GM23338 (cell line): ENCODE results near the gene DRP2.

Source experiments
- CREB1 ChIP-seq: fragments of 250-450 bp; sonication (Bioruptor Pico); IDR thresholded peaks from 2 replicates; pipeline ENCODE4 v1.5.0; 2020; ENCODE audit warnings: low read depth, mild to moderate bottlenecking, moderate library complexity
- CTCF ChIP-seq, 2 experiments: fragments of 200-600 bp in 1 of 2; sonication (generic) in 1 of 2; conservative IDR thresholded peaks; 2 replicates each; pipeline versions ENCODE4 v1.5.1 to v1.6.1; 2016 to 2017; ENCODE audit warnings: antibody characterized with exemption in 2 of 2, low read depth in 2 of 2, mild to moderate bottlenecking in 2 of 2, moderate library complexity in 1 of 2
- EZH2 ChIP-seq: fragments of 200-600 bp; sonication (generic); IDR thresholded peaks from one replicate; pipeline ENCODE4 v1.8.0; 2017; ENCODE audit warnings: antibody characterized with exemption, mild to moderate bottlenecking, low read depth; ENCODE audit not compliant: unreplicated experiment
- EZH2phosphoT487 ChIP-seq: fragments of 200-600 bp; sonication (generic); IDR thresholded peaks from one replicate; pipeline ENCODE4 v1.8.1; 2018; ENCODE audit warnings: antibody characterized with exemption; ENCODE audit not compliant: unreplicated experiment
- JUNB ChIP-seq: IDR thresholded peaks from one replicate; pipeline ENCODE4 v1.6.1; 2016; ENCODE audit warnings: antibody characterized with exemption; ENCODE audit not compliant: unreplicated experiment
- POLR2AphosphoS5 ChIP-seq: IDR thresholded peaks from 2 replicates; pipeline ENCODE4 v1.6.1; 2016; ENCODE audit warnings: antibody characterized with exemption, low read depth
- ZNF114 ChIP-seq: fragments of 250-450 bp; sonication (Bioruptor Pico); IDR thresholded peaks from 2 replicates; pipeline ENCODE4 v1.5.0; 2020; ENCODE audit warnings: mild to moderate bottlenecking, moderate library complexity
- TF ChIP-seq, protein P1 (sequence below): IDR thresholded peaks from one replicate; pipeline ENCODE4 v1.6.1; 2018; ENCODE audit warnings: antibody characterized with exemption; ENCODE audit not compliant: unreplicated experiment

- TF ChIP-seq, protein P1, sequence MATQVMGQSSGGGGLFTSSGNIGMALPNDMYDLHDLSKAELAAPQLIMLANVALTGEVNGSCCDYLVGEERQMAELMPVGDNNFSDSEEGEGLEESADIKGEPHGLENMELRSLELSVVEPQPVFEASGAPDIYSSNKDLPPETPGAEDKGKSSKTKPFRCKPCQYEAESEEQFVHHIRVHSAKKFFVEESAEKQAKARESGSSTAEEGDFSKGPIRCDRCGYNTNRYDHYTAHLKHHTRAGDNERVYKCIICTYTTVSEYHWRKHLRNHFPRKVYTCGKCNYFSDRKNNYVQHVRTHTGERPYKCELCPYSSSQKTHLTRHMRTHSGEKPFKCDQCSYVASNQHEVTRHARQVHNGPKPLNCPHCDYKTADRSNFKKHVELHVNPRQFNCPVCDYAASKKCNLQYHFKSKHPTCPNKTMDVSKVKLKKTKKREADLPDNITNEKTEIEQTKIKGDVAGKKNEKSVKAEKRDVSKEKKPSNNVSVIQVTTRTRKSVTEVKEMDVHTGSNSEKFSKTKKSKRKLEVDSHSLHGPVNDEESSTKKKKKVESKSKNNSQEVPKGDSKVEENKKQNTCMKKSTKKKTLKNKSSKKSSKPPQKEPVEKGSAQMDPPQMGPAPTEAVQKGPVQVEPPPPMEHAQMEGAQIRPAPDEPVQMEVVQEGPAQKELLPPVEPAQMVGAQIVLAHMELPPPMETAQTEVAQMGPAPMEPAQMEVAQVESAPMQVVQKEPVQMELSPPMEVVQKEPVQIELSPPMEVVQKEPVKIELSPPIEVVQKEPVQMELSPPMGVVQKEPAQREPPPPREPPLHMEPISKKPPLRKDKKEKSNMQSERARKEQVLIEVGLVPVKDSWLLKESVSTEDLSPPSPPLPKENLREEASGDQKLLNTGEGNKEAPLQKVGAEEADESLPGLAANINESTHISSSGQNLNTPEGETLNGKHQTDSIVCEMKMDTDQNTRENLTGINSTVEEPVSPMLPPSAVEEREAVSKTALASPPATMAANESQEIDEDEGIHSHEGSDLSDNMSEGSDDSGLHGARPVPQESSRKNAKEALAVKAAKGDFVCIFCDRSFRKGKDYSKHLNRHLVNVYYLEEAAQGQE, result no peak
- no peak for TF ChIP-seq EZH2
- no peak for TF ChIP-seq EZH2phosphoT487
- no peak for TF ChIP-seq CTCF (conservative IDR thresholded peaks at IDR 0.05; ENCODE audit: low read depth in 2 of 2)
- no peak for TF ChIP-seq POLR2AphosphoS5
- no peak for TF ChIP-seq CREB1
- no peak for TF ChIP-seq ZNF114 (CRISPR knock-in tag)
- TF ChIP-seq JUNB, result no peak
Observed at GRCh38 chrX:101263766-101264165, 44.2 kb downstream of the DRP2 start.
